Stimulated activated CD8-positive, alpha-beta memory T cell treated with anti-CD3 and anti-CD28 coated beads, Interleukin-4, amount 100 ng/mL, for 24 hours (primary cell): ENCODE data around the gene PCNT.

Experiments
- DNase-seq: peaks from one replicate; pipeline ENCODE4 v3.0.0-alpha.2; 2020; ENCODE audit warnings: low read depth

The PCNT gene

DNA sequence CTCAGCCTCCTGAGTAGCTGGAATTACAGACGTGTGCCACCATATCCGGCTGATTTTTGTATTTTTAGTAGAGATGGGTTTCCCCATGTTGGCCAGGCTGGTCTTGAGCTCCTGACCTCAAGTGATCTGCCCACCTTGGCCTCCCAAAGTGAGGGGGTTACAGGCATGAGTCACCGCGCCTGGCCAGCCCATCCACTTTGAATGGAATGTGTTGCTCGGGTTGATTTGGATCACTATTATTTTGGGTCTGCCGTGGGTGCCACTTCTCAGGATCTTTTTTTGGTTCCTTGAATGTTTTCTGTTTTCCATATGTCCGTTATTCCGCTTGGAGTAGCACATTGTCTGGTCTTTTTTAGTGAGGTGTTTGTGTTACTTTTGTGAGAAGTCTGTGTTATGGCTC lies 17.0 kb downstream of the PCNT start:
- no peak for DNase-seq

GRCh38 chr21:46344219-46344915 lies 20.4 kb downstream of the PCNT start:
- no peak for DNase-seq

DNA sequence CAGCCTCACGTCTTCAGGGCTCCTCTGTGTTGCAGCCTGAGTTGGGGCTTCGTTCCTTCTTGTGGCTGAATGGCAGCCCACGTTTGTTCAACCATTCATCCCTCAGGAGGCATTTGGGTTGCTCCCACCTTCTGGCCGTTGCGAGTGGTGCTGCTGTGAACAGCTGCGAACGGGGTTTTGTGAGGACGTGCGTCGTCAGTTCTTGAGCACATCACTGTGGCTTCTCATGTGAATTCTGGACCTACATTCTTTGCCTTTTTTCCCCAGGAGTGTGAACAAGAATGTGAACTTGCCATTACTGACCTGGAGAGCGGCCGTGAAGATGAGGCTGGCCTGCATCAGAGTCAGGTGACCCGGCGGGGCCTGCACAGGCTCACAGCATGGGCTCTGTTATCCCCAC lies 21.9 kb downstream of the PCNT start:
- no peak for DNase-seq

- no peak for DNase-seq
Observed at GRCh38 chr21:46346296-46347202, 22.6 kb downstream of the PCNT start.

- DNase-seq, result no peak
Observed at GRCh38 chr21:46347203-46347550, 23.2 kb downstream of the PCNT start.

- DNase-seq, result no peak
Observed at GRCh38 chr21:46347791-46348381, 23.9 kb downstream of the PCNT start.

DNA sequence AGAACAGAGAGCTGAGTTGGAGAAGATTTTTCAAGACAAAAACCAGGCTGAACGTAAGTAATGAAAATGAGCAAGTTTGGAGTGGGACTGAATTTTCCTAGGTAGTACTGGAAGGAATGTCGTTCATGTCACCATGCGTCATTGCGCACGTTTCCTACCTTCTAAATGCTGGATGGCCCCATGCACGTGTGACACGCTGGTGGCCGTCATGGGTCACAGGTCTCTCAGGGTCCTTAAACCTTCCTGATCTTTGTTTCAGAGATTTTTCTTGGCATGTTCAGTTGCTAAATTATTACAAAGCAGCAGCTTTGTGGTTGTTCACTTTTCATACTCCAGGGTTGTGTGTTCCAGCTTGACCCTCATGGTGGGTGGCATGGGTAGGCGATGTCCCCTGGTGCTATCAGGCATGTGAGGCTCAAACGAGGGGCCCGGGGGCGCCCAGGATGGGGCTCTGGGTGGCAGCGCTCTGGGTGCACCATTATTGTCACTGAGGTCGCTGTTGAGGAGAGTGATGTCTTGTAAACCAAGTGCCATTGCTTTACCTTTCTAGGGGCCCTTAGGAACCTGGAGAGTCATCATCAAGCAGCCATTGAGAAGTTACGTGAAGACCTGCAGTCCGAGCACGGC lies 25.3 kb downstream of the PCNT start:
- no peak for DNase-seq

- no peak for DNase-seq
Observed at GRCh38 chr21:46350571-46350970, 26.6 kb downstream of the PCNT start.

DNA sequence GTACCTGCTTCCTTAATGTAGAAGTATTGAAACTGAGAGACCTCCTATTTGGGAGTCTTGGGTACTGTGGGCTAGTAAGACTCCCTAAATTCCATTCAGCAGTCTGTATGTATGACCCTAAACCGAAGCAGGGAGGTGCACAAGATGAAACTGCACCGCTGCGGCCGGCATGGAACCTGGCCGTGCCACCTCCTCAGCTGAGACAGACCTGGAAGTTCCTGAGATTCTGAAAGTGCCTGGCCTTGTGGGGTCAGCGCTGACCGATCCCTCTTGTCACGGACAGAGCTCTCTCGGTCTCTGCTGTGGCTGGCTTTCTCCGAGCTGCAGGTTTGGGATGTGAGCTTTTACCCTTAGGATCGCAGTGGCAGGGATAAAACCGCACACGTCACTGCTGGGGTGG lies 27.0 kb downstream of the PCNT start:
- DNase-seq, result no peak

- DNase-seq, result no peak
Observed at GRCh38 chr21:46351476-46352163, 27.7 kb downstream of the PCNT start.

DNA sequence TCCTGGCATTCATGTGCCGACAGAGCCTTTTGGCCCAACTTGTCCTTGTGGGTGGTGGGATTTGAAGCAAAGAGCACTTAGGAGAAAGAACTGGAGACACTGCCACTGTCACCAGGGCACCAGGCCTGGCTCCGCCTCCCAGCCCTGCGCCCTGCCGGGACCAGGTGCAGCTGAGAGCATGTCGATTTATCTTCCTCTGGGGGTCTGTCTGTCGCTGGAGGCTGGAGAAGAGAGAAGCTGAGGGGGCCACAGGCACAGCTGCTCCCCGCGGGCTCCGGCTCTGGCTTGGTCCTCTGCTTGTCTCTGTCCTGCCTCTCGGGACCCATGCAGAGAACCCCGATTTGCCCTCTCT lies 28.2 kb downstream of the PCNT start:
- no peak for DNase-seq

DNA sequence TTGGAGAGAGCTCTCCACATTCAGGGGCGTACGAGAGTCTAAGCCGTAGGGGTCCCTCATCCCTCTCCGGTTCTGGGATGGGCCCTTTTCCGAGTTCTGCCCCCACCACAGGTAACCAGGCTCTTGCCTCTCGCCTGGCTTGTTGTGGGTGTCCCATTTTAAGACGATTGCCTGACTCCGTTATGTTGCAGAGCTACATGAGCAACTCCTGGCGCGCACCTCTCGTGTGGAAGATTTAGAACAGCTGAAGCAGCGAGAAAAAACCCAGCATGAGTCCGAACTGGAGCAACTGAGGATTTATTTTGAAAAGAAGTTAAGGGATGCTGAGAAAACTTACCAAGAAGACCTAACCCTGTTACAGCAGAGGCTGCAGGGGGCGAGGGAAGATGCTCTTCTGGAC lies 29.0 kb downstream of the PCNT start:
- DNase-seq, result no peak

- DNase-seq, result no peak
Observed at GRCh38 chr21:46354046-46354445, 30.1 kb downstream of the PCNT start.

GRCh38 chr21:46354518-46354917 lies 30.6 kb downstream of the PCNT start:
- no peak for DNase-seq

GRCh38 chr21:46355161-46356004 lies 31.4 kb downstream of the PCNT start:
- DNase-seq, result peak; percentile 16

- DNase-seq, result no peak
Observed at GRCh38 chr21:46356005-46356338, 32.0 kb downstream of the PCNT start.

GRCh38 chr21:46356494-46357334 lies 32.8 kb downstream of the PCNT start:
- DNase-seq, result no peak

GRCh38 chr21:46357335-46357604 lies 33.3 kb downstream of the PCNT start:
- no peak for DNase-seq

DNA sequence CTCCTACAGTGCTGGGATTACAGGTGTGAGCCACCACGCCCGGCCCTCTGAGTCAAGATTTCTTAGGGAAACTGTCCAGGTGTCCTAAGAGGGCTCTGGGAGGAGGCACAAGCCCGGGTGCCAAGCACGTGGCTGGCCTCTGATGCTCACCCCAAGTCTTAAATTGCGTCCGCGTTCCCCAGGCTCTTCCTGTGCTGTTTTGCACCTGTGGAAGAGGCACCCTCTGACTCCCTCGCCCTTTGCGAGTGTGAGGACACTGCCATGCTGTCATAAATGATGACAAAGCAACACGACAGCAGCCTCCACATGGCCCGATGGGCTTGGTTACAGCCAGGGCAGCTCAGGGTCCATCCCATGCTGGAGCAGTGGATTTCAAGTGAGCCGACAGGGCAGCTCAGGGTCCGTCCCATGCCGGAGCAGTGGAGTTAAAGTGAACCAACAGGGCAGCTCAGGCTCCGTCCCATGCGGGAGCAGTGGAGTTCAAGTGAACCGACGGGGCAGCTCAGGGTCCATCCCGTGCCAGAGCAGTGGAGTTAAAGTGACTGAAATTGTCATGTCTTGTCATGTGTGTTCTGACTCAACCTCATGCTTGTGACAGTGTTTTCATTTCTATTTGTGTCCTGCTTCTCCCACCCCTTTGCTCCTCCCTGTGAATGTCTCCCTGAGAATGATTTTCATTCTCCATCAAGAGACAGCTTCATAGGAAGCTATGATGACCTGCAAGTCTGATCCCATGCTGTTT lies 33.9 kb downstream of the PCNT start:
- no peak for DNase-seq

DNA sequence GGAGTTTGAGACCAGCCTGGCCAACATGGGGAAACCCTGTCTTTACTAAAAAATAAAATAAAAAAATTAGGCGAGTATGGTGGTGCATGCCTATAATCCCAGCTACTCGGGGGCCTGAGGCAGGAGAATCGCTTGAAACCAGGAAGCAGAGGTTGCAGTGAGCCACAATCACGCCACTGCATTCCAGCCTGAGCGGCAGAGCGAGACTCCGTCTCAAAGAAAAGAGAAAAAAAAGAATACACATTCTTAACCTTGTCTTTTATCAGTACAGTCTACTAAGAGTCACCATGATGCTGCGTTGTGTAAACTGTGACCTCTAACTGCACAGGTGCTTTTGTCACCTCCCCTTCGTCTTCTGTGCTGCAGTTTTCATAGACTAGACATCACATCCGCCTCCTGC lies 37.2 kb downstream of the PCNT start:
- DNase-seq, result no peak
